ENCODE results near the gene ACSBG1. TPM values are rescaled to one million over a fixed set of nuclear protein-coding genes. Genes with fewer than 3 reads are reported as not detected.

The ACSBG1 gene
- polyA plus RNA-seq (0.01 to 0.06 TPM in 2 of 3 replicates, not detected in the other), polyA minus RNA-seq (not detected in 3 replicates)
- 1.3 TPM for polyA plus RNA-seq (2011; ENCODE audit: low read depth)
- not detected in 2 replicates for polyA plus RNA-seq (2011; cell fraction: cytosol; rRNA removed)
- polyA plus RNA-seq (2011; cell fraction: nucleus; rRNA removed) = 0.17 TPM in 1 of 2 replicates, not detected in the other
- 0.03 and 0.56 TPM in 2 replicates for polyA plus RNA-seq (2012; ENCODE audit: low replicate concordance)
- polyA minus RNA-seq (2011; cell fraction: cytosol; rRNA and poly(A)+ RNA removed) = not detected
- polyA minus RNA-seq (2011; cell fraction: nucleus; rRNA and poly(A)+ RNA removed) = 0.11 TPM in 1 of 2 replicates, not detected in the other

GRCh38 chr15:78234515-78235040 is at the start of gene ACSBG1:
TSS of gene ACSBG1 (minus strand) at chr15:78234565. CDS start at chr15:78234501, 64 bp downstream.
- Histone ChIP-seq H3K9me1 (ENCODE audit: control insufficient read depth, extremely low read depth, insufficient read depth, low read length) (no peaks in the 10 kb centered on the region), H4K20me1 (ENCODE audit: control insufficient read depth, extremely low read depth, insufficient read depth, low read length) (no peaks in the 10 kb centered on the region), H3K27me3 (ENCODE audit: control insufficient read depth, extremely low read depth, insufficient read depth, low read length) (peaks cover 11% of the 10 kb centered on the region), H3K4me3 (ENCODE audit: control insufficient read depth in 2 of 3, extremely low read depth in 1 of 3, insufficient read depth in 2 of 3, low read depth in 1 of 3, low read length in 3 of 3) (no peak within 1 kb of the TSS), H3K36me3 (ENCODE audit: control insufficient read depth in 2 of 2, extremely low read depth in 1 of 2, insufficient read depth in 2 of 2, low read length in 2 of 2) (no peaks in the 10 kb centered on the region), H3K9ac (ENCODE audit: control insufficient read depth, extremely low read depth, insufficient read depth, low read length) (no peak within 1 kb of the TSS), H2AFZ (ENCODE audit: control insufficient read depth, low read length) (no peak within 1 kb of the TSS), H3K9me3 (ENCODE audit: control insufficient read depth, low read depth, low read length) (no peaks in the 10 kb centered on the region), H3K27ac (ENCODE audit: control insufficient read depth, insufficient read depth, low read length) (no peak within 1 kb of the TSS), H3K79me2 (ENCODE audit: control insufficient read depth, insufficient read depth, low read length) (no peaks in the 10 kb centered on the region), H3K4me1 (ENCODE audit: control insufficient read depth, extremely low read depth, insufficient read depth, low read length) (no peaks in the 10 kb centered on the region), H3K4me2 (ENCODE audit: control insufficient read depth, extremely low read depth, insufficient read depth, low read depth, low read length) (no peak within 1 kb of the TSS)
- dilution Hi-C loops (cut with MboI; ENCODE audit: extremely low pct_ligation_motif_present, low sequenced_read_pairs) = no loop called here
- FAIRE-seq = no peak
- DNase-seq (ENCODE audit: low read depth, low spot score) = no peak
- no peak for TF ChIP-seq EZH2 (IDR thresholded peaks at IDR 0.05; ENCODE audit: low read length)

- H3K9ac ChIP-seq (ENCODE audit: control insufficient read depth, extremely low read depth, insufficient read depth, low read length) = no peak overlapping the region
- H3K4me2 ChIP-seq (ENCODE audit: control insufficient read depth, extremely low read depth, insufficient read depth, low read depth, low read length) = no peak overlapping the region
- no peaks in the 10 kb centered on the region for H3K9me3 ChIP-seq (ENCODE audit: control insufficient read depth, low read depth, low read length)
- H2AFZ ChIP-seq (ENCODE audit: control insufficient read depth, low read length) = no peak overlapping the region
- H3K27me3 ChIP-seq (ENCODE audit: control insufficient read depth, extremely low read depth, insufficient read depth, low read length) = no peaks in the 10 kb centered on the region
- no peak for DNase-seq (ENCODE audit: low read depth, low spot score)
- H3K4me1 ChIP-seq (ENCODE audit: control insufficient read depth, extremely low read depth, insufficient read depth, low read length) = no peaks in the 10 kb centered on the region
- no peak for FAIRE-seq
- dilution Hi-C loops (cut with MboI; ENCODE audit: extremely low pct_ligation_motif_present, low sequenced_read_pairs) = no loop called here
- H3K4me3 ChIP-seq (ENCODE audit: control insufficient read depth in 2 of 3, extremely low read depth in 1 of 3, insufficient read depth in 2 of 3, low read depth in 1 of 3, low read length in 3 of 3) = no peak overlapping the region
- H3K36me3 ChIP-seq (ENCODE audit: control insufficient read depth in 2 of 2, extremely low read depth in 1 of 2, insufficient read depth in 2 of 2, low read length in 2 of 2) = peaks cover 21 to 22% of the 10 kb centered on the region in 2 experiments
- no peaks in the 10 kb centered on the region for H3K9me1 ChIP-seq (ENCODE audit: control insufficient read depth, extremely low read depth, insufficient read depth, low read length)
- no peak overlapping the region for H3K27ac ChIP-seq (ENCODE audit: control insufficient read depth, insufficient read depth, low read length)
- no peaks in the 10 kb centered on the region for H4K20me1 ChIP-seq (ENCODE audit: control insufficient read depth, extremely low read depth, insufficient read depth, low read length)
- H3K79me2 ChIP-seq (ENCODE audit: control insufficient read depth, insufficient read depth, low read length) = no peaks in the 10 kb centered on the region
- no peak for TF ChIP-seq CTCF (optimal IDR thresholded peaks at IDR 0.05 in 1 of 3, IDR thresholded peaks at IDR 0.05 in 1 of 3, conservative IDR thresholded peaks at IDR 0.05 in 1 of 3; ENCODE audit: extremely low read depth in 1 of 3, insufficient read depth in 2 of 3, low read length in 3 of 3)
- no peak for TF ChIP-seq EZH2 (IDR thresholded peaks at IDR 0.05; ENCODE audit: low read length)
Measured at GRCh38 chr15:78282324-78282723, 48.0 kb upstream of the ACSBG1 start.

All from keratinocyte (primary cell).